ENCODE measurements around the gene ASF1A. TPM values are rescaled to one million over a fixed set of nuclear protein-coding genes. Genes with fewer than 3 reads are reported as not detected.

Gene ASF1A
- 40.1 TPM for total RNA-seq

GRCh38 chr6:118893807-118894424 is at the start of gene ASF1A:
ASF1A (plus strand) TSS chr6:118894152; CDS start chr6:118894414, 262 bp downstream.

GRCh38 chr6:118934461-118935330 is 40.7 kb downstream of the ASF1A start, which contains the start of gene MCM9:
MCM9 (minus strand) TSS chr6:118935159; CDS start chr6:118931723, 3,436 bp downstream.

Other genes starting within 250 kb of the ASF1A start
- 37.1 TPM for gene CEP85L, start 242.6 kb upstream of the ASF1A start, total RNA-seq
- 10.6 TPM for gene MCM9, start 41.0 kb downstream of the ASF1A start, total RNA-seq
- gene FAM184A, start 184.5 kb downstream of the ASF1A start, total RNA-seq: 40.8 TPM

Measured in diencephalon (tissue), 1 donor.